ENCODE results near the gene ADORA2B. TPM values are rescaled to one million over a fixed set of nuclear protein-coding genes. Genes with fewer than 3 reads are reported as not detected.

Gene ADORA2B
- total and polyA plus RNA-seq, 2 of the 8 experiments (the other 6 are each of a cell fraction or from before 2014, with no cell fraction given): 2.6 to 8.2 TPM

DNA sequence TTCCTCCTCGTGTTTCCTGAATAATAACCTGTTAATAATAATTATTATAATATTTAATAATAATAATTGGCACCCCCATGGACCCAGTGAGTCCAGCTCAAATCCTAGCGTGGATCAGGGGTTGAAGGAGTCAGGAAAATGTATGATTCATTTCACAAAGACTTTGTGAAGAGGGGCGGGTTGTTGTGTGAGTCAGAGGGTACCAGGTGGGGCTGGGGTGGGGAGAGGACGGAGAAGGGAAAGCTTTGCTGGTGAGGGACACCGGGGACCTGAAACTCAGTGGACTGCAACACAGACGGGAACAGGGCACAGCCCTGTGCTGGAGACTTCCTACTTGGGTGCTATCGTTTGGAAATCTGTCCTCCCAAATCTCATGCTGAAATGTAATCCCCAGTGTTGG, 3.1 kb upstream of the ADORA2B start:
- TF ChIP-seq MAFK (IDR thresholded peaks at IDR 0.05; ENCODE audit: low read depth, low read length): no peak
- TF ChIP-seq BACH1 (IDR thresholded peaks at IDR 0.05; ENCODE audit: low read length): no peak
- no peak for TF ChIP-seq RAD21 (IDR thresholded peaks at IDR 0.05 in 1 of 2, conservative IDR thresholded peaks at IDR 0.05 in 1 of 2; ENCODE audit: low read depth in 2 of 2, low read length in 2 of 2)
- no peak for TF ChIP-seq CEBPB (IDR thresholded peaks at IDR 0.05; ENCODE audit: low read depth, low read length)
- TF ChIP-seq PHF8 (conservative IDR thresholded peaks at IDR 0.05; ENCODE audit: low read depth, low read length): no peak
- no peak for TF ChIP-seq SP4 (IDR thresholded peaks at IDR 0.05; ENCODE audit: low read length)
- no peak for TF ChIP-seq POLR2AphosphoS5 (IDR thresholded peaks at IDR 0.05; ENCODE audit: low read depth, low read length)
- no peak for TF ChIP-seq TAF7 (optimal IDR thresholded peaks at IDR 0.05; ENCODE audit: borderline replicate concordance, low read depth, low read length)
- no peak for TF ChIP-seq YY1 (IDR thresholded peaks at IDR 0.05; ENCODE audit: low read depth, low read length)
- no peak for TF ChIP-seq SIN3A (conservative IDR thresholded peaks at IDR 0.05 in 1 of 2, IDR thresholded peaks at IDR 0.05 in 1 of 2; ENCODE audit: low read depth in 1 of 2, low read length in 2 of 2)
- no peak for TF ChIP-seq POLR2A (IDR thresholded peaks at IDR 0.05; ENCODE audit: control extremely low read depth in 1 of 2, low read depth in 2 of 2, low read length in 2 of 2)
- Histone ChIP-seq H2BK120ac (replicated peaks; ENCODE audit: low read depth, low read length) (no peak overlapping the region), H3K4me3 (ENCODE audit: extremely low read depth in 1 of 4, insufficient read depth in 2 of 4, low read depth in 3 of 4, low read length in 4 of 4) (no peak overlapping the region), H2BK5ac (ENCODE audit: low read depth, low read length) (no peak overlapping the region), H3K18ac (ENCODE audit: extremely low read depth, low read length) (no peak overlapping the region; the same call in 1 of the 2 replicates), H3K23ac (ENCODE audit: insufficient read length) (no peak overlapping the region), H2AFZ (ENCODE audit: low read length) (no peak overlapping the region), H3K9ac (replicated peaks in 1 of 4; ENCODE audit: extremely low read depth in 1 of 4, low read depth in 3 of 4, low read length in 3 of 4) (no peak overlapping the region), H3K27me3 (replicated peaks in 1 of 4; ENCODE audit: control insufficient read depth in 3 of 4, extremely low read depth in 1 of 4, insufficient read depth in 3 of 4, low read length in 3 of 4) (peaks cover 10 to 35% (median 32%) of the 10 kb centered on the region in 4 experiments), H3K23me2 (ENCODE audit: low read depth, low read length) (peaks cover 14% of the 10 kb centered on the region), H3K79me2 (ENCODE audit: control insufficient read depth in 1 of 2, insufficient read depth in 2 of 2, low read length in 2 of 2) (no peaks in the 10 kb centered on the region), H3K4ac (replicated peaks; ENCODE audit: insufficient read length, low read depth, low read length) (no peak overlapping the region), H4K8ac (ENCODE audit: extremely low read depth, insufficient read depth, low read length) (no peak overlapping the region), H2AK5ac (ENCODE audit: low read depth, low read length) (no peak overlapping the region), H3K4me1 (replicated peaks in 1 of 4; ENCODE audit: control insufficient read depth in 3 of 4, insufficient read depth in 4 of 4, low read length in 3 of 4) (peaks cover 5 to 16% (median 5%) of the 10 kb centered on the region in 4 experiments; a peak in 6 of 7 replicates), H2BK15ac (ENCODE audit: low read length) (no peak overlapping the region), H4K5ac (ENCODE audit: insufficient read length, low read depth, low read length) (no peak overlapping the region), H2BK20ac (ENCODE audit: low read length) (no peak overlapping the region), H4K20me1 (replicated peaks in 1 of 2; ENCODE audit: control insufficient read depth in 1 of 2, insufficient read depth in 2 of 2, low read length in 2 of 2) (no peaks in the 10 kb centered on the region), H3K9me3 (ENCODE audit: insufficient read depth in 2 of 2, low read depth in 1 of 2, low read length in 1 of 2) (no peaks in the 10 kb centered on the region), H3K56ac (replicated peaks; ENCODE audit: insufficient read length, low read depth, low read length) (no peak overlapping the region), H3K4me2 (ENCODE audit: insufficient read depth in 1 of 2, low read depth in 2 of 2, low read length in 2 of 2) (no peak overlapping the region), H2BK12ac (ENCODE audit: low read depth, low read length) (no peak overlapping the region), H3K36me3 (ENCODE audit: control insufficient read depth in 2 of 4, insufficient read depth in 4 of 4, low read length in 3 of 4) (no peaks in the 10 kb centered on the region), H3K27ac (ENCODE audit: low read depth, low read length) (no peak overlapping the region), H3K14ac (ENCODE audit: insufficient read length) (no peak overlapping the region), H4K91ac (replicated peaks; ENCODE audit: insufficient read length, low read length) (no peak overlapping the region), H3K79me1 (ENCODE audit: low read depth, low read length) (no peaks in the 10 kb centered on the region)
- 85% methylated on average over 6 of the region's 7 CpGs; no CpG with 5 or more reads in 1 of the 2 experiments for whole genome bisulfite sequencing, 2 experiments (ENCODE audit: extremely low coverage in 1 of 2, insufficient coverage in 1 of 2, insufficient read length in 1 of 2, insufficient replicate concordance in 2 of 2, low coverage in 1 of 2, low lambda C conversion rate in 2 of 2, missing lambda C conversion rate in 1 of 2)
- FAIRE-seq (no peak), DNase-seq (ENCODE audit: low read depth in 1 of 2, low spot score in 2 of 2) (no peak)
- CTCF ChIA-PET (ENCODE audit: partially characterized antibody): interaction anchor here (0.8 kb wide), 1 partner anchor 23 kb away, joined by 5 read pairs; no protein-coding TSS in a partner anchor
- POLR2A ChIA-PET (ENCODE audit: partially characterized antibody): no interaction called here
